Subcutaneous adipose tissue (tissue), 4 donors: ENCODE results near the gene ZNF594. TPM values are rescaled to one million over a fixed set of nuclear protein-coding genes. Genes with fewer than 3 reads are reported as not detected.

Source experiments
- CTCF ChIP-seq: fragments of 450-650 bp; IDR thresholded peaks from one replicate; pipeline ENCODE4 v1.5.1; 2016; ENCODE audit warnings: low read depth, mild to moderate bottlenecking, control low read depth, antibody characterized with exemption, moderate library complexity
- total RNA-seq, 4 donors: library from RNA; depleted of rRNA; stranded (reverse); fragments of >200 nt; gene quantifications; one replicate each; pipeline ENCODE4 v1.1.0, GENCODE V29; 2016

The ZNF594 gene
- total RNA-seq, 4 donors from 2014 or later, result 5.5 to 17.1 (median 11.0) TPM

- TF ChIP-seq CTCF, result no peak
Observed at GRCh38 chr17:5183410-5183793, 8.3 kb downstream of the ZNF594 start.

- no peak for TF ChIP-seq CTCF
Observed at GRCh38 chr17:5182597-5183409, 8.9 kb downstream of the ZNF594 start.

GRCh38 chr17:5181509-5182305 is 10.0 kb downstream of the ZNF594 start:
- TF ChIP-seq CTCF, result no peak

- TF ChIP-seq CTCF, result no peak
Observed at GRCh38 chr17:5179003-5179402, 12.7 kb downstream of the ZNF594 start.

GRCh38 chr17:5164436-5164835 is 27.2 kb downstream of the ZNF594 start:
- TF ChIP-seq CTCF, result no peak

- no peak for TF ChIP-seq CTCF
Observed at GRCh38 chr17:5139458-5139732, 52.3 kb downstream of the ZNF594 start.

GRCh38 chr17:5138616-5139457 is 52.8 kb downstream of the ZNF594 start:
- TF ChIP-seq CTCF, result no peak
